ENCODE data around the gene HAUS3.

Gene HAUS3

DNA sequence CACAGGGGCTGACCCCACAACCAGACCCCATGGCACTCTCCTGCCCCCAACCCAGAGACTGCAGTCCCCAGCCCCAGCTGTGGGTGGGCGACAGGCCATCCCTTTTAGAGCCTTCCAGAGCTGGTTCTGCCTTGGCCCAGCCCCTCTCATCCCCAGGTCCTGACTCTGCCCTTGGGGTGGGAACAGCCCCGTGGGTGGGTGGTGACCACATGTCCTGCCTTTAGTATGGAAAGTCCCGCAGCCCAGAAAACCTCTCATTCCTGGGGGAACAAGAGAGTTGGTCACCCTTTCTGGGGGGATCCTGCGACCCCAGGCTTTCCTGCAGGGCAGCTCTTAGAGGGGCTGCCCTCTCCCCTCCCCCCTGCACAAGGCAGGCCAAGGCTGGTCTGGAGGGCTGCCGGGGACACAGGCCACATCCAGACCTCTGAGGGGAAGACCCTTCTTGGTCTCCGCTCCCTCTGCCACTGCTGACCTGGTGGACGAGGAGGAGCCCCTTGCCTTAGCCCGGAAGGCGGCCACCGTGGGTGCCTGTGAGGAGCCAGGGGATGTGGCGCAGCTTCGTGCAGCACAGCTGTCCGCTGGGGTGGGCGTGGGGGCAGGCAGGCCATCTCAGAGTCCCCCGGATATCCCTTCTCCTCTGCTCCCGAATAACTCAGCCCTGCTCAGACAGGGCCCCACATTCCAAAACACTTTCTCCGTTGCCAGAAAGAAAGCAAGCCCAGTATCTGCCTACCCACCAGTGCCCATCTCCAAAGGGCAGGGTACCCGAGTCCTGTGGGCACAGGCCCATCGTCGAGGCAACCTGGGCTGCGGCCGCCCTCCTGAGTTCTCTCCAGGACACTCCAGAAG lies 26.7 kb upstream of the HAUS3 start:
- H3K27ac ChIP-seq (ENCODE audit: extremely low read depth, low read depth, low read length), result no peak overlapping the region
- H3K9me3 ChIP-seq (ENCODE audit: control insufficient read depth, insufficient read depth, low read depth, low read length), result no peaks in the 10 kb centered on the region
- no peaks in the 10 kb centered on the region for H3K4me1 ChIP-seq (ENCODE audit: control insufficient read depth, insufficient read depth, low read length)
- no peaks in the 10 kb centered on the region for H3K36me3 ChIP-seq (ENCODE audit: control insufficient read depth in 2 of 2, insufficient read depth in 1 of 2, low read length in 2 of 2)
- H3K4me3 ChIP-seq (ENCODE audit: low read depth, low read length), result no peak overlapping the region
- ChIA-PET CTCF (no interaction called here), POLR2A (no interaction called here)
- TF ChIP-seq ZNF548 (tag by site-specific recombination; IDR thresholded peaks at IDR 0.05) (no peak), ZNF2 (tag by site-specific recombination; IDR thresholded peaks at IDR 0.05) (no peak), ZNF571 (tag by site-specific recombination; IDR thresholded peaks at IDR 0.05) (no peak), ZNF248 (tag by site-specific recombination; IDR thresholded peaks at IDR 0.05) (no peak), ZNF311 (tag by site-specific recombination; IDR thresholded peaks at IDR 0.05; ENCODE audit: borderline replicate concordance) (no peak), ZNF529 (tag by site-specific recombination; IDR thresholded peaks at IDR 0.05; ENCODE audit: insufficient replicate concordance) (no peak), ZNF626 (tag by site-specific recombination; IDR thresholded peaks at IDR 0.05) (no peak), ZNF664 (tag by site-specific recombination; IDR thresholded peaks at IDR 0.05) (no peak), ZNF335 (tag by site-specific recombination; conservative IDR thresholded peaks at IDR 0.05) (no peak)
- TF ChIP-seq, protein P1, sequence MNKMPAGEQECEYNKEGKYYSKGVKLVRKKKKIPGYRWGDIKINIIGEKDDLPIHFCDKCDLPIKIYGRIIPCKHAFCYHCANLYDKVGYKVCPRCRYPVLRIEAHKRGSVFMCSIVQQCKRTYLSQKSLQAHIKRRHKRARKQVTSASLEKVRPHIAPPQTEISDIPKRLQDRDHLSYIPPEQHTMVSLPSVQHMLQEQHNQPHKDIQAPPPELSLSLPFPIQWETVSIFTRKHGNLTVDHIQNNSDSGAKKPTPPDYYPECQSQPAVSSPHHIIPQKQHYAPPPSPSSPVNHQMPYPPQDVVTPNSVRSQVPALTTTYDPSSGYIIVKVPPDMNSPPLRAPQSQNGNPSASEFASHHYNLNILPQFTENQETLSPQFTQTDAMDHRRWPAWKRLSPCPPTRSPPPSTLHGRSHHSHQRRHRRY (tag by site-specific recombination; IDR thresholded peaks at IDR 0.05), result no peak

DNA sequence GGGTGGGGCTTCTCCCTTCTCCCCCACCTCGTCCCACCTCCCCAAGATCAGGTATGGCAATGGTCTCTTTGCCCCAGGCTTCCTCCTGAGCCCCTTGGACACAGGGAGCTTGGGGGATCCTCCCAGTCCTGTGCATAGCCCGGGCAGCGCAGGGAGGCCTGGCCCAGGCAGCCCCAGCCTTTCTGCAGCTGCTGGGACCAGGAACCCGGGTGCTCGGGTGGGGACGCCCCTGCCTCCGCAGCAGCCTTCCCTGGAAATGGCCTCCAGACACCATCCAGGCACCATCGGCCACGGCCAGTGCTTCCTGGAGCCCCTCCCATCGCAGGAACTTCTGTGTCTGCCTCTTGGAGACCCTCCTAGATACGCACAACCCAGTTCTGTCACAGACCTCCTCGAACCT lies 25.9 kb upstream of the HAUS3 start:
- POLR2A ChIA-PET, result no interaction called here
- TF ChIP-seq MYNN (tag by site-specific recombination; IDR thresholded peaks at IDR 0.05; ENCODE audit: borderline replicate concordance) (no peak), ZNF266 (tag by site-specific recombination; IDR thresholded peaks at IDR 0.05; ENCODE audit: low read depth) (no peak), ZNF140 (tag by site-specific recombination; IDR thresholded peaks at IDR 0.05) (no peak), ZNF830 (tag by site-specific recombination; IDR thresholded peaks at IDR 0.05; ENCODE audit: low read depth) (no peak), ZNF670 (tag by site-specific recombination; IDR thresholded peaks at IDR 0.05; ENCODE audit: low read depth) (no peak), YY1 (tag by site-specific recombination; IDR thresholded peaks at IDR 0.05) (no peak), ZNF239 (tag by site-specific recombination; IDR thresholded peaks at IDR 0.05) (no peak)
- TF ChIP-seq, protein P2, sequence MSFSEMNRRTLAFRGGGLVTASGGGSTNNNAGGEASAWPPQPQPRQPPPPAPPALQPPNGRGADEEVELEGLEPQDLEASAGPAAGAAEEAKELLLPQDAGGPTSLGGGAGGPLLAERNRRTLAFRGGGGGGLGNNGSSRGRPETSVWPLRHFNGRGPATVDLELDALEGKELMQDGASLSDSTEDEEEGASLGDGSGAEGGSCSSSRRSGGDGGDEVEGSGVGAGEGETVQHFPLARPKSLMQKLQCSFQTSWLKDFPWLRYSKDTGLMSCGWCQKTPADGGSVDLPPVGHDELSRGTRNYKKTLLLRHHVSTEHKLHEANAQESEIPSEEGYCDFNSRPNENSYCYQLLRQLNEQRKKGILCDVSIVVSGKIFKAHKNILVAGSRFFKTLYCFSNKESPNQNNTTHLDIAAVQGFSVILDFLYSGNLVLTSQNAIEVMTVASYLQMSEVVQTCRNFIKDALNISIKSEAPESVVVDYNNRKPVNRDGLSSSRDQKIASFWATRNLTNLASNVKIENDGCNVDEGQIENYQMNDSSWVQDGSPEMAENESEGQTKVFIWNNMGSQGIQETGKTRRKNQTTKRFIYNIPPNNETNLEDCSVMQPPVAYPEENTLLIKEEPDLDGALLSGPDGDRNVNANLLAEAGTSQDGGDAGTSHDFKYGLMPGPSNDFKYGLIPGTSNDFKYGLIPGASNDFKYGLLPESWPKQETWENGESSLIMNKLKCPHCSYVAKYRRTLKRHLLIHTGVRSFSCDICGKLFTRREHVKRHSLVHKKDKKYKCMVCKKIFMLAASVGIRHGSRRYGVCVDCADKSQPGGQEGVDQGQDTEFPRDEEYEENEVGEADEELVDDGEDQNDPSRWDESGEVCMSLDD (tag by site-specific recombination; IDR thresholded peaks at IDR 0.05), result no peak
- TF ChIP-seq, protein P3, sequence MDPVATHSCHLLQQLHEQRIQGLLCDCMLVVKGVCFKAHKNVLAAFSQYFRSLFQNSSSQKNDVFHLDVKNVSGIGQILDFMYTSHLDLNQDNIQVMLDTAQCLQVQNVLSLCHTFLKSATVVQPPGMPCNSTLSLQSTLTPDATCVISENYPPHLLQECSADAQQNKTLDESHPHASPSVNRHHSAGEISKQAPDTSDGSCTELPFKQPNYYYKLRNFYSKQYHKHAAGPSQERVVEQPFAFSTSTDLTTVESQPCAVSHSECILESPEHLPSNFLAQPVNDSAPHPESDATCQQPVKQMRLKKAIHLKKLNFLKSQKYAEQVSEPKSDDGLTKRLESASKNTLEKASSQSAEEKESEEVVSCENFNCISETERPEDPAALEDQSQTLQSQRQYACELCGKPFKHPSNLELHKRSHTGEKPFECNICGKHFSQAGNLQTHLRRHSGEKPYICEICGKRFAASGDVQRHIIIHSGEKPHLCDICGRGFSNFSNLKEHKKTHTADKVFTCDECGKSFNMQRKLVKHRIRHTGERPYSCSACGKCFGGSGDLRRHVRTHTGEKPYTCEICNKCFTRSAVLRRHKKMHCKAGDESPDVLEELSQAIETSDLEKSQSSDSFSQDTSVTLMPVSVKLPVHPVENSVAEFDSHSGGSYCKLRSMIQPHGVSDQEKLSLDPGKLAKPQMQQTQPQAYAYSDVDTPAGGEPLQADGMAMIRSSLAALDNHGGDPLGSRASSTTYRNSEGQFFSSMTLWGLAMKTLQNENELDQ (tag by site-specific recombination; IDR thresholded peaks at IDR 0.05; ENCODE audit: low read depth), result no peak
- TF ChIP-seq, protein P4, sequence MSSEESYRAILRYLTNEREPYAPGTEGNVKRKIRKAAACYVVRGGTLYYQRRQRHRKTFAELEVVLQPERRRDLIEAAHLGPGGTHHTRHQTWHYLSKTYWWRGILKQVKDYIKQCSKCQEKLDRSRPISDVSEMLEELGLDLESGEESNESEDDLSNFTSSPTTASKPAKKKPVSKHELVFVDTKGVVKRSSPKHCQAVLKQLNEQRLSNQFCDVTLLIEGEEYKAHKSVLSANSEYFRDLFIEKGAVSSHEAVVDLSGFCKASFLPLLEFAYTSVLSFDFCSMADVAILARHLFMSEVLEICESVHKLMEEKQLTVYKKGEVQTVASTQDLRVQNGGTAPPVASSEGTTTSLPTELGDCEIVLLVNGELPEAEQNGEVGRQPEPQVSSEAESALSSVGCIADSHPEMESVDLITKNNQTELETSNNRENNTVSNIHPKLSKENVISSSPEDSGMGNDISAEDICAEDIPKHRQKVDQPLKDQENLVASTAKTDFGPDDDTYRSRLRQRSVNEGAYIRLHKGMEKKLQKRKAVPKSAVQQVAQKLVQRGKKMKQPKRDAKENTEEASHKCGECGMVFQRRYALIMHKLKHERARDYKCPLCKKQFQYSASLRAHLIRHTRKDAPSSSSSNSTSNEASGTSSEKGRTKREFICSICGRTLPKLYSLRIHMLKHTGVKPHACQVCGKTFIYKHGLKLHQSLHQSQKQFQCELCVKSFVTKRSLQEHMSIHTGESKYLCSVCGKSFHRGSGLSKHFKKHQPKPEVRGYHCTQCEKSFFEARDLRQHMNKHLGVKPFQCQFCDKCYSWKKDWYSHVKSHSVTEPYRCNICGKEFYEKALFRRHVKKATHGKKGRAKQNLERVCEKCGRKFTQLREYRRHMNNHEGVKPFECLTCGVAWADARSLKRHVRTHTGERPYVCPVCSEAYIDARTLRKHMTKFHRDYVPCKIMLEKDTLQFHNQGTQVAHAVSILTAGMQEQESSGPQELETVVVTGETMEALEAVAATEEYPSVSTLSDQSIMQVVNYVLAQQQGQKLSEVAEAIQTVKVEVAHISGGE (tag by site-specific recombination; conservative IDR thresholded peaks at IDR 0.05; ENCODE audit: low read depth), result no peak
- H3K4me1 ChIP-seq (ENCODE audit: control insufficient read depth, insufficient read depth, low read length), result no peaks in the 10 kb centered on the region
- H3K36me3 ChIP-seq (ENCODE audit: control insufficient read depth in 2 of 2, insufficient read depth in 1 of 2, low read length in 2 of 2), result no peaks in the 10 kb centered on the region
- no peak overlapping the region for H3K4me3 ChIP-seq (ENCODE audit: low read depth, low read length)
- CTCF ChIA-PET, result no interaction called here
- H3K9me3 ChIP-seq (ENCODE audit: control insufficient read depth, insufficient read depth, low read depth, low read length), result no peaks in the 10 kb centered on the region
- no peak overlapping the region for H3K27ac ChIP-seq (ENCODE audit: extremely low read depth, low read depth, low read length)

Data from HEK293 (cell line).